K562 (cell line): ENCODE results near the gene BOC. TPM values are rescaled to one million over a fixed set of nuclear protein-coding genes. Genes with fewer than 3 reads are reported as not detected.

Experiments used
- ARID1B ChIP-seq: fragments of 450-650 bp; IDR thresholded peaks from 2 replicates; pipeline ENCODE4 v1.6.1; 2016; ENCODE audit warnings: antibody characterized with exemption, mild to moderate bottlenecking, inconsistent platforms
- JUND ChIP-seq, 2 experiments: IDR thresholded peaks; 2 replicates in 1 of 2; 3 replicates in 1 of 2; pipeline ENCODE4 v1.6.1; 2011; ENCODE audit warnings: borderline replicate concordance in 2 of 2, low read depth in 2 of 2, low read length in 2 of 2, improper control_type of control experiment in 1 of 2, missing biosample characterization in 1 of 2, missing genetic modification characterization in 1 of 2, missing genetic modification reagents in 1 of 2
- XRCC5 ChIP-seq: fragments of 200-400 bp; formaldehyde crosslinking; IDR thresholded peaks from 2 replicates; pipeline ENCODE4 v1.6.1; 2017; ENCODE audit warnings: low read depth, mild to moderate bottlenecking, low read length
- ZNF23 ChIP-seq: fragments of 250-450 bp; sonication (Bioruptor Pico); IDR thresholded peaks from 2 replicates; pipeline ENCODE4 v1.4.0; 2020; ENCODE audit warnings: mild to moderate bottlenecking
- ZNF282 ChIP-seq: sonication (generic); formaldehyde crosslinking; IDR thresholded peaks from 2 replicates; pipeline ENCODE4 v1.8.1; 2023; ENCODE audit warnings: missing genetic modification reagents
- ZNF316 ChIP-seq: fragments of 450-650 bp; IDR thresholded peaks from 2 replicates; pipeline ENCODE4 v1.6.1; 2016
- polyA plus RNA-seq, 8 experiments: library from polyadenylated mRNA; depleted of rRNA in 4 of 8; stranded (reverse) in 5 of 8; unstranded in 3 of 8; fragments of >200 nt; fragmentation: Nextera tagmentation in 2 of 8; fragmentation: Illumina TruSeq in 1 of 8; extraction: Ambion mirVana in 2 of 8; extraction: Trizol in 1 of 8; gene quantifications; 2 replicates each; pipeline versions ENCODE4 v1.2.1 to v1.2.3, GENCODE V29; 2011 to 2014; ENCODE audit warnings: inconsistent platforms in 1 of 8, missing spikeins in 1 of 8
- total RNA-seq, 7 experiments: library from RNA; depleted of rRNA in 6 of 7; stranded (reverse); fragments of >200 nt in 6 of 7; fragmentation: Illumina TruSeq in 2 of 7; extraction: Trizol in 2 of 7; gene quantifications; 2 replicates each; pipeline versions ENCODE4 v1.2.1 to v1.2.3, GENCODE V29; 2011 to 2021; ENCODE audit warnings: low replicate concordance in 1 of 7
- TF ChIP-seq, protein P1 (sequence below): fragments of 450-650 bp; IDR thresholded peaks from 2 replicates; pipeline ENCODE4 v1.6.1; 2016; ENCODE audit warnings: mild to moderate bottlenecking, moderate library complexity
- TF ChIP-seq, protein P2 (sequence below): IDR thresholded peaks from 3 replicates; pipeline ENCODE4 v1.6.1; 2011; ENCODE audit warnings: borderline replicate concordance, mild to moderate bottlenecking; ENCODE audit not compliant: insufficient read length, insufficient read depth
- TF ChIP-seq, protein P3 (sequence below): fragments of 250-450 bp; sonication (Bioruptor Pico); IDR thresholded peaks from 2 replicates; pipeline ENCODE4 v1.4.0; 2020; ENCODE audit warnings: mild to moderate bottlenecking
- TF ChIP-seq, protein P4 (sequence below), 2 experiments: IDR thresholded peaks; 2 replicates each; pipeline ENCODE4 v1.6.1; 2011; ENCODE audit warnings: borderline replicate concordance in 1 of 2, control low read depth in 1 of 2, low read depth in 1 of 2, low read length in 1 of 2, mild to moderate bottlenecking in 1 of 2, mixed read lengths in 1 of 2, moderate library complexity in 1 of 2; ENCODE audit not compliant: insufficient read depth in 1 of 2, insufficient read length in 1 of 2, poor library complexity in 1 of 2, severe bottlenecking in 1 of 2; ENCODE audit errors: extremely low read depth in 1 of 2

BOC gene
- total and polyA plus RNA-seq, 9 of the 15 experiments (the other 6 are each of a cell fraction or from before 2014, with no cell fraction given) = not detected

DNA sequence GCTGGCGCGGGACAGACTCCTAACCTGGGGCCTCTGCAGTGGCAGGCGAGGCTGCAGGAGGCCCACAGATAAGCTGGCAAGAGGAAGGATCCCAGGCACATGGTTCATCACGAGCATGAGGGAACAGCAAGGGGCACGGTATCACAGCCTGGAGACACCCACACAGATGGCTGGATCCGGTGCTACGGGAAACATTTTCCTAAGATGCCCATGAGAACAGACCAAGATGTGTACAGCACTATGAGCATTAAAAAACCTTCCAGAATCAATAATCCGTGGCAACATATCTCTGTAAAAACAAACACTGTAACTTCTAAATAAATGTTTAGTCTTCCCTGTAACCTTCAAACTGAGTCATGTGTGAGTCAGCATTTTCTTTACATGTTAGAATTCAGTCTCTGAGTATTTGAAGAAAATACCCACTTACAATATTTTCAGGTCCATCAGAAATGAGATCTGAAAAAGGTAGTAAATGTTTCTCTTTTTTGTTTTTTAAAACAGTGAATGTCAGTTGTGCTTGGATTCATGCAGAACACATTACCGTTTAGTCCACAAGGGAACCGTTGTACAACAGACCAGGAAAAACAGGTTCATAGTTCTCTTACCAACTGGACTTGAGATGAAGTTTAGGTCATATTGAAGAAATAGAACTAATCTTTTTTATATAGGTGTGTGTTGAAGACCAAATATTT is 75.9 kb downstream of the BOC start (continued):
- TF ChIP-seq, protein P1, sequence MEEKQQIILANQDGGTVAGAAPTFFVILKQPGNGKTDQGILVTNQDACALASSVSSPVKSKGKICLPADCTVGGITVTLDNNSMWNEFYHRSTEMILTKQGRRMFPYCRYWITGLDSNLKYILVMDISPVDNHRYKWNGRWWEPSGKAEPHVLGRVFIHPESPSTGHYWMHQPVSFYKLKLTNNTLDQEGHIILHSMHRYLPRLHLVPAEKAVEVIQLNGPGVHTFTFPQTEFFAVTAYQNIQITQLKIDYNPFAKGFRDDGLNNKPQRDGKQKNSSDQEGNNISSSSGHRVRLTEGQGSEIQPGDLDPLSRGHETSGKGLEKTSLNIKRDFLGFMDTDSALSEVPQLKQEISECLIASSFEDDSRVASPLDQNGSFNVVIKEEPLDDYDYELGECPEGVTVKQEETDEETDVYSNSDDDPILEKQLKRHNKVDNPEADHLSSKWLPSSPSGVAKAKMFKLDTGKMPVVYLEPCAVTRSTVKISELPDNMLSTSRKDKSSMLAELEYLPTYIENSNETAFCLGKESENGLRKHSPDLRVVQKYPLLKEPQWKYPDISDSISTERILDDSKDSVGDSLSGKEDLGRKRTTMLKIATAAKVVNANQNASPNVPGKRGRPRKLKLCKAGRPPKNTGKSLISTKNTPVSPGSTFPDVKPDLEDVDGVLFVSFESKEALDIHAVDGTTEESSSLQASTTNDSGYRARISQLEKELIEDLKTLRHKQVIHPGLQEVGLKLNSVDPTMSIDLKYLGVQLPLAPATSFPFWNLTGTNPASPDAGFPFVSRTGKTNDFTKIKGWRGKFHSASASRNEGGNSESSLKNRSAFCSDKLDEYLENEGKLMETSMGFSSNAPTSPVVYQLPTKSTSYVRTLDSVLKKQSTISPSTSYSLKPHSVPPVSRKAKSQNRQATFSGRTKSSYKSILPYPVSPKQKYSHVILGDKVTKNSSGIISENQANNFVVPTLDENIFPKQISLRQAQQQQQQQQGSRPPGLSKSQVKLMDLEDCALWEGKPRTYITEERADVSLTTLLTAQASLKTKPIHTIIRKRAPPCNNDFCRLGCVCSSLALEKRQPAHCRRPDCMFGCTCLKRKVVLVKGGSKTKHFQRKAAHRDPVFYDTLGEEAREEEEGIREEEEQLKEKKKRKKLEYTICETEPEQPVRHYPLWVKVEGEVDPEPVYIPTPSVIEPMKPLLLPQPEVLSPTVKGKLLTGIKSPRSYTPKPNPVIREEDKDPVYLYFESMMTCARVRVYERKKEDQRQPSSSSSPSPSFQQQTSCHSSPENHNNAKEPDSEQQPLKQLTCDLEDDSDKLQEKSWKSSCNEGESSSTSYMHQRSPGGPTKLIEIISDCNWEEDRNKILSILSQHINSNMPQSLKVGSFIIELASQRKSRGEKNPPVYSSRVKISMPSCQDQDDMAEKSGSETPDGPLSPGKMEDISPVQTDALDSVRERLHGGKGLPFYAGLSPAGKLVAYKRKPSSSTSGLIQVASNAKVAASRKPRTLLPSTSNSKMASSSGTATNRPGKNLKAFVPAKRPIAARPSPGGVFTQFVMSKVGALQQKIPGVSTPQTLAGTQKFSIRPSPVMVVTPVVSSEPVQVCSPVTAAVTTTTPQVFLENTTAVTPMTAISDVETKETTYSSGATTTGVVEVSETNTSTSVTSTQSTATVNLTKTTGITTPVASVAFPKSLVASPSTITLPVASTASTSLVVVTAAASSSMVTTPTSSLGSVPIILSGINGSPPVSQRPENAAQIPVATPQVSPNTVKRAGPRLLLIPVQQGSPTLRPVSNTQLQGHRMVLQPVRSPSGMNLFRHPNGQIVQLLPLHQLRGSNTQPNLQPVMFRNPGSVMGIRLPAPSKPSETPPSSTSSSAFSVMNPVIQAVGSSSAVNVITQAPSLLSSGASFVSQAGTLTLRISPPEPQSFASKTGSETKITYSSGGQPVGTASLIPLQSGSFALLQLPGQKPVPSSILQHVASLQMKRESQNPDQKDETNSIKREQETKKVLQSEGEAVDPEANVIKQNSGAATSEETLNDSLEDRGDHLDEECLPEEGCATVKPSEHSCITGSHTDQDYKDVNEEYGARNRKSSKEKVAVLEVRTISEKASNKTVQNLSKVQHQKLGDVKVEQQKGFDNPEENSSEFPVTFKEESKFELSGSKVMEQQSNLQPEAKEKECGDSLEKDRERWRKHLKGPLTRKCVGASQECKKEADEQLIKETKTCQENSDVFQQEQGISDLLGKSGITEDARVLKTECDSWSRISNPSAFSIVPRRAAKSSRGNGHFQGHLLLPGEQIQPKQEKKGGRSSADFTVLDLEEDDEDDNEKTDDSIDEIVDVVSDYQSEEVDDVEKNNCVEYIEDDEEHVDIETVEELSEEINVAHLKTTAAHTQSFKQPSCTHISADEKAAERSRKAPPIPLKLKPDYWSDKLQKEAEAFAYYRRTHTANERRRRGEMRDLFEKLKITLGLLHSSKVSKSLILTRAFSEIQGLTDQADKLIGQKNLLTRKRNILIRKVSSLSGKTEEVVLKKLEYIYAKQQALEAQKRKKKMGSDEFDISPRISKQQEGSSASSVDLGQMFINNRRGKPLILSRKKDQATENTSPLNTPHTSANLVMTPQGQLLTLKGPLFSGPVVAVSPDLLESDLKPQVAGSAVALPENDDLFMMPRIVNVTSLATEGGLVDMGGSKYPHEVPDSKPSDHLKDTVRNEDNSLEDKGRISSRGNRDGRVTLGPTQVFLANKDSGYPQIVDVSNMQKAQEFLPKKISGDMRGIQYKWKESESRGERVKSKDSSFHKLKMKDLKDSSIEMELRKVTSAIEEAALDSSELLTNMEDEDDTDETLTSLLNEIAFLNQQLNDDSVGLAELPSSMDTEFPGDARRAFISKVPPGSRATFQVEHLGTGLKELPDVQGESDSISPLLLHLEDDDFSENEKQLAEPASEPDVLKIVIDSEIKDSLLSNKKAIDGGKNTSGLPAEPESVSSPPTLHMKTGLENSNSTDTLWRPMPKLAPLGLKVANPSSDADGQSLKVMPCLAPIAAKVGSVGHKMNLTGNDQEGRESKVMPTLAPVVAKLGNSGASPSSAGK = peak; percentile 71
- no peak for TF ChIP-seq ZNF282
- no peak for TF ChIP-seq XRCC5
- TF ChIP-seq ARID1B = peak; percentile 51; the same call in 1 of the 2 replicates
- TF ChIP-seq ZNF316 = peak; percentile 98
- peak; percentile 19; the same call in 1 of the 2 replicates for TF ChIP-seq JUND (IDR thresholded peaks at IDR 0.05; ENCODE audit: borderline replicate concordance, low read depth, low read length)
- TF ChIP-seq JUND (tag; IDR thresholded peaks at IDR 0.05; ENCODE audit: borderline replicate concordance, low read depth, low read length) = no peak; the same call in 2 of the 3 replicates
- TF ChIP-seq, protein P2, sequence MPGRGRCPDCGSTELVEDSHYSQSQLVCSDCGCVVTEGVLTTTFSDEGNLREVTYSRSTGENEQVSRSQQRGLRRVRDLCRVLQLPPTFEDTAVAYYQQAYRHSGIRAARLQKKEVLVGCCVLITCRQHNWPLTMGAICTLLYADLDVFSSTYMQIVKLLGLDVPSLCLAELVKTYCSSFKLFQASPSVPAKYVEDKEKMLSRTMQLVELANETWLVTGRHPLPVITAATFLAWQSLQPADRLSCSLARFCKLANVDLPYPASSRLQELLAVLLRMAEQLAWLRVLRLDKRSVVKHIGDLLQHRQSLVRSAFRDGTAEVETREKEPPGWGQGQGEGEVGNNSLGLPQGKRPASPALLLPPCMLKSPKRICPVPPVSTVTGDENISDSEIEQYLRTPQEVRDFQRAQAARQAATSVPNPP = no peak
- TF ChIP-seq, protein P3, sequence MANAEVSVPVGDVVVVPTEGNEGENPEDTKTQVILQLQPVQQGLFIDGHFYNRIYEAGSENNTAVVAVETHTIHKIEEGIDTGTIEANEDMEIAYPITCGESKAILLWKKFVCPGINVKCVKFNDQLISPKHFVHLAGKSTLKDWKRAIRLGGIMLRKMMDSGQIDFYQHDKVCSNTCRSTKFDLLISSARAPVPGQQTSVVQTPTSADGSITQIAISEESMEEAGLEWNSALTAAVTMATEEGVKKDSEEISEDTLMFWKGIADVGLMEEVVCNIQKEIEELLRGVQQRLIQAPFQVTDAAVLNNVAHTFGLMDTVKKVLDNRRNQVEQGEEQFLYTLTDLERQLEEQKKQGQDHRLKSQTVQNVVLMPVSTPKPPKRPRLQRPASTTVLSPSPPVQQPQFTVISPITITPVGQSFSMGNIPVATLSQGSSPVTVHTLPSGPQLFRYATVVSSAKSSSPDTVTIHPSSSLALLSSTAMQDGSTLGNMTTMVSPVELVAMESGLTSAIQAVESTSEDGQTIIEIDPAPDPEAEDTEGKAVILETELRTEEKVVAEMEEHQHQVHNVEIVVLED (CRISPR knock-in tag) = no peak
- TF ChIP-seq, protein P4, sequence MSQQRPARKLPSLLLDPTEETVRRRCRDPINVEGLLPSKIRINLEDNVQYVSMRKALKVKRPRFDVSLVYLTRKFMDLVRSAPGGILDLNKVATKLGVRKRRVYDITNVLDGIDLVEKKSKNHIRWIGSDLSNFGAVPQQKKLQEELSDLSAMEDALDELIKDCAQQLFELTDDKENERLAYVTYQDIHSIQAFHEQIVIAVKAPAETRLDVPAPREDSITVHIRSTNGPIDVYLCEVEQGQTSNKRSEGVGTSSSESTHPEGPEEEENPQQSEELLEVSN (IDR thresholded peaks at IDR 0.05; ENCODE audit: borderline replicate concordance in 1 of 2, extremely low read depth in 1 of 2, insufficient read depth in 1 of 2, insufficient read length in 1 of 2, low read depth in 1 of 2, low read length in 1 of 2, poor library complexity in 1 of 2, severe bottlenecking in 1 of 2) = peak in 1 of 2 experiments; percentile 46
- no peak for TF ChIP-seq ZNF23
